Left lung (tissue), 14 donors: ENCODE measurements around the gene TCP11. TPM values are rescaled to one million over a fixed set of nuclear protein-coding genes. Genes with fewer than 3 reads are reported as not detected.

Experiments
- ATAC-seq: fragments of 200-7000 bp; cut with Tn5 transposase; one replicate; pipeline ENCODE4 v1.9.1; 2020; ENCODE audit warnings: moderate library complexity
- DNase-seq, 4 donors: peaks; one replicate each; pipeline ENCODE4 v3.0.0-alpha.2; 2013 to 2020
- H3K27ac ChIP-seq, 2 donors: fragments of 200-600 bp; sonication (generic) in 1 of 2; one replicate each; pipeline versions ENCODE4 v1.5.0 to v1.8.0; 2020 to 2021
- H3K27me3 ChIP-seq, 2 donors: fragments of 200-600 bp; sonication (generic) in 1 of 2; one replicate each; pipeline versions ENCODE4 v1.5.0 to v1.8.0; 2020 to 2021
- H3K36me3 ChIP-seq, 2 donors: fragments of 200-600 bp; sonication (generic) in 1 of 2; one replicate each; pipeline versions ENCODE4 v1.5.0 to v1.8.0; 2020 to 2021
- H3K4me1 ChIP-seq, 2 donors: fragments of 200-600 bp; one replicate each; pipeline ENCODE4 v1.8.0; 2021
- H3K4me3 ChIP-seq, 2 donors: fragments of 200-600 bp; sonication (generic) in 1 of 2; one replicate each; pipeline versions ENCODE4 v1.5.0 to v1.8.0; 2020 to 2021; ENCODE audit warnings: mild to moderate bottlenecking in 1 of 2
- H3K9me3 ChIP-seq, 2 donors: fragments of 200-600 bp; sonication (generic) in 1 of 2; one replicate each; pipeline versions ENCODE4 v1.5.0 to v1.8.0; 2020 to 2021
- intact Hi-C, 2 donors: fragments of 100-400 bp; cut with DNase I; formaldehyde crosslinking; loops; one replicate each; pipeline versions ENCODE4 v1.11.2 to v1.14.2; 2022
- long read RNA-seq, 12 donors: library from polyadenylated mRNA in 2 of 12; unstranded in 2 of 12; transcript quantifications; one replicate each; pipeline ENCODE4 v2.0.0 and lab custom pipeline, GENCODE V29; 2019 to 2026
- polyA plus RNA-seq, 6 donors: library from polyadenylated mRNA; unstranded; fragments of 120-200 nt; gene quantifications; one replicate each; pipeline ENCODE4 v1.2.1, GENCODE V29; 2013; ENCODE audit not compliant: insufficient read length in 6 of 6
- total RNA-seq, 2 donors: library from RNA; stranded (reverse); fragmentation: NEBNext Ultra II Directional; extraction: Animal tissue kit (Norgen Biotek cat#: 25700); gene quantifications; one replicate each; pipeline ENCODE4 v1.2.1, GENCODE V29; 2021
- TF ChIP-seq, protein P1 (sequence below), 2 donors: fragments of 200-600 bp; sonication (generic) in 1 of 2; IDR thresholded peaks; one replicate each; pipeline versions ENCODE4 v1.5.0 to v1.8.0; 2021; ENCODE audit warnings: antibody characterized with exemption in 2 of 2
- donor health status: DM: no; HTN: yes; CAD: no.
- donor health status: DM: no; HTN: no; CAD: no.

TCP11 gene
- total RNA-seq (under 1 TPM in 1 of 2 donors, not detected in 1; 0.35 TPM), polyA plus RNA-seq (1 to 10 TPM in 2 of 6 donors, under 1 TPM in 4; 0.63 to 1.6 (median 0.74) TPM)
- long read RNA-seq, donor 1: 0 reads
- long read RNA-seq, donor 2: 0 reads
- long read RNA-seq, donor 3: 0 reads
- long read RNA-seq, donor 4: 0 reads
- long read RNA-seq, donor 5: 0 reads
- long read RNA-seq, donor 6: 0 reads
- long read RNA-seq, donor 7: 0 reads
- long read RNA-seq, donor 8: 0 reads
- long read RNA-seq, donor 9: 0 reads
- long read RNA-seq, donor 10, partial matches to known transcripts: 0 of 2 reads
- long read RNA-seq, donor 10, other reads (novel, unspliced or antisense): 2 of 2 reads
- long read RNA-seq, donor 11: 0 reads
- long read RNA-seq, donor 12: 0 reads

DNA sequence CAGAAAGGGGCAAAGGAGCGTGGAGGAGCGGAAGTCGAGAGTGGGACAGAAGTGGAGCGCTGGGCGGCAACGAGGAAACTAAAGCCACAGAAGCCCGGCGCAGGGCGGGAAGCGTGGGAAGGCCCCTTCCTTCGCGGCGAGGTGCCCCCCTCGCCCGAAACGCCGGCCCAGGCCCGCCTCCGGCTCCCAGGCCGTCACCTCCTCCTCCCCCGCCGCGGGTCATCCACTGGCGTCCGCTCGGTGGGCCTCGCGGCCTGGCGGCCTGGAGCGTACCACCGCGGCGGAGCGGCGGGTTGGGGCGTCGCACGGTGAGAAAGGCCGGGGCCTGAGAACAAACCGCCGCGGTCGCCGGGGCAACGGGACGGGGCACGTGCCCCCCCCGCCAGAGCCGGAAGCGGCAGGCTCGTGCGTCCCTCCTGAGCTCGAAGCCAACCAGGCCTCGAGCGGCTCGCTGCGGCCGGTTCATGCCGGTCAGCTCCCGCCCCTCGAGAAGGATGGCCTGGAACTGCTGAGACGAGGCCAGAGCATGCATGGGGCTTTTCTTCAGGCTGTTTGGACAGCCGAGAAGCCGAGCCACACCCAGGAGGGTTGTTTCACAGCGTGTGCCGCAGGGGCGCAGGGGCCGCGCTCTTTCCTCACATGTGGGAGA is at the start of gene TCP11:
Gene TCP11 (minus strand): TSS at position 333 of the 649 bp plus-strand sequence. CDS start 469 bp downstream, outside the sequence.
- ATAC-seq: peak; percentile 59
- H3K4me3 ChIP-seq: peak within 1 kb of the TSS in 1 of 2 donors; percentile 6
- DNase-seq: peak in 3 of 4 donors; percentile 38 to 82 (median 59)

DNA sequence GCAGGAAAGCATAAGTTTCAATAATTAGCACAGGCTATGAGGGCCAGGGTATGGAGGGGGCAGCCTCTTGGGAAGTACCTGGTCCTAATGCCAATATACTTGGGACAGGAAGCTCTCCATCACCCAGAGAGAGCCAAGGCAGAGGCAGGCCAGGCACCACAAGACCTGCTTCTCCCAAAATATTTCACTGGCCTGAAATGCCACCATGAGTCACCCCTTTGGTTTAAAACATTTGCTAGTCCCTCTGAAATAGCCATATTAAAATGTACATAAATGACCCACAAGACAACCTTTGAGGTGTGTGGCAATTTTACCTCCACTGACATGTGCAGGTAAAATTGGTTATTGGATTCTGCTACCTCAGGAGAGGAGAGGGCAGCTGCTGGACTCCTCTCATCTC is 49.2 kb upstream of the TCP11 start:
- Histone ChIP-seq H3K4me3 (no peak overlapping the region), H3K27ac (no peak overlapping the region), H3K4me1 (peaks cover 0 to 5% of the 10 kb centered on the region in 2 donors), H3K9me3 (no peaks in the 10 kb centered on the region), H3K27me3 (no peaks in the 10 kb centered on the region), H3K36me3 (no peaks in the 10 kb centered on the region)
- intact Hi-C loops: no loop called here
- TF ChIP-seq, protein P1, sequence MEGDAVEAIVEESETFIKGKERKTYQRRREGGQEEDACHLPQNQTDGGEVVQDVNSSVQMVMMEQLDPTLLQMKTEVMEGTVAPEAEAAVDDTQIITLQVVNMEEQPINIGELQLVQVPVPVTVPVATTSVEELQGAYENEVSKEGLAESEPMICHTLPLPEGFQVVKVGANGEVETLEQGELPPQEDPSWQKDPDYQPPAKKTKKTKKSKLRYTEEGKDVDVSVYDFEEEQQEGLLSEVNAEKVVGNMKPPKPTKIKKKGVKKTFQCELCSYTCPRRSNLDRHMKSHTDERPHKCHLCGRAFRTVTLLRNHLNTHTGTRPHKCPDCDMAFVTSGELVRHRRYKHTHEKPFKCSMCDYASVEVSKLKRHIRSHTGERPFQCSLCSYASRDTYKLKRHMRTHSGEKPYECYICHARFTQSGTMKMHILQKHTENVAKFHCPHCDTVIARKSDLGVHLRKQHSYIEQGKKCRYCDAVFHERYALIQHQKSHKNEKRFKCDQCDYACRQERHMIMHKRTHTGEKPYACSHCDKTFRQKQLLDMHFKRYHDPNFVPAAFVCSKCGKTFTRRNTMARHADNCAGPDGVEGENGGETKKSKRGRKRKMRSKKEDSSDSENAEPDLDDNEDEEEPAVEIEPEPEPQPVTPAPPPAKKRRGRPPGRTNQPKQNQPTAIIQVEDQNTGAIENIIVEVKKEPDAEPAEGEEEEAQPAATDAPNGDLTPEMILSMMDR (IDR thresholded peaks at IDR 0.05): no peak
- ATAC-seq (no peak), DNase-seq (no peak)

More for the DNA sequence above, at the start of gene TCP11:
- Histone ChIP-seq H3K9me3 (no peaks in the 10 kb centered on the region), H3K27me3 (peaks cover 0 to 13% of the 10 kb centered on the region in 2 donors), H3K4me1 (peaks cover 4 to 16% of the 10 kb centered on the region in 2 donors), H3K27ac (no peak within 1 kb of the TSS), H3K36me3 (no peaks in the 10 kb centered on the region)
- intact Hi-C loops: loop anchor here in 1 of 2 donors (5.0 to 10.0 kb wide), 2 partner anchors 104 to 154 kb away; no protein-coding TSS in a partner anchor
- TF ChIP-seq, protein P1 (IDR thresholded peaks at IDR 0.05): no peak

DNA sequence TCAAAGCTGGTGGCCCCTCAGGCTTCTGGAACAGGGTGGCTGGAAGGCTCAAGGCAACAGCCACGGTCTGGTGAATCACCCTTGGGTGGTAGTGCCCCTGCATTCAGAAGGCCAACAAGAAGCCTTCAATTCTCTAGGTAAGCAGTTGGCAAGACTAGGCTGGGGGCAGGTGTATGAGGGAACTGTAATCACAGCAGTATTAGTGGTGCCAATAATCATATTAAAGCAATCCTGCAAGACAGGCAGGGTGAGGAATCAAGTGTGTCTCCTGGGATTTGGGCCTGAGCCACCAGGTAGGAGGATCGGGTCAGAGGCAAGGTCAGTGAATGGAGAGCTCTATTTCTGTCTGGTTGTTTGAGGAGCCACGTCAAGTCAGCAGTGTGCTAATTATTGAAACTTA is 47.7 kb upstream of the TCP11 start:
- no peaks in the 10 kb centered on the region for H3K36me3 ChIP-seq
- TF ChIP-seq, protein P1 (IDR thresholded peaks at IDR 0.05): no peak
- no peaks in the 10 kb centered on the region for H3K27me3 ChIP-seq
- intact Hi-C loops: no loop called here
- DNase-seq (no peak), ATAC-seq (no peak)
- no peaks in the 10 kb centered on the region for H3K9me3 ChIP-seq
- H3K4me3 ChIP-seq: no peak overlapping the region
- peaks cover 0 to 5% of the 10 kb centered on the region in 2 donors for H3K4me1 ChIP-seq
- H3K27ac ChIP-seq: no peak overlapping the region

DNA sequence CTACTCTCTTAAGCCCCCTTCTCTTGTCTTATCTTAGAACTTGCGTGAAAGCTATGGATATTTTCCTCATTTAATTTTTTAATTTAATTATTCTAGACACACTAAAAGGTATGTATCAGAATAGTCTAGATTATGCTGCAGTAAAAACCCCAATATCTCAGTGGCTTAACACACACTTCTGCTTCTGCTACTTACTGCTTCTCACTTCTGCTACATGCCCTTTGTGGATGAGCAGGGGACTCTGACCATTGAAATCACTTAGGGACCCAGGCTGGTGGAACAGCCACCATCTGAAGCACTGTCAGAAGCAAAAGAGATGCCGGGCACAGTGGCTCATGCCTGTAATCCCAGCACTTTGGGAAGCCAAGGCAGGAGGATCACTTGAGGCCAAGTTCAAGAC is 45.4 kb upstream of the TCP11 start:
- no peak overlapping the region for H3K4me3 ChIP-seq
- TF ChIP-seq, protein P1 (IDR thresholded peaks at IDR 0.05): no peak
- H3K9me3 ChIP-seq: no peaks in the 10 kb centered on the region
- no peak overlapping the region for H3K27ac ChIP-seq
- H3K36me3 ChIP-seq: no peaks in the 10 kb centered on the region
- H3K27me3 ChIP-seq: peaks cover 0 to 11% of the 10 kb centered on the region in 2 donors
- no peak for DNase-seq
- no peak for ATAC-seq
- H3K4me1 ChIP-seq: peaks cover 5 to 8% of the 10 kb centered on the region in 2 donors
- intact Hi-C loops: no loop called here

DNA sequence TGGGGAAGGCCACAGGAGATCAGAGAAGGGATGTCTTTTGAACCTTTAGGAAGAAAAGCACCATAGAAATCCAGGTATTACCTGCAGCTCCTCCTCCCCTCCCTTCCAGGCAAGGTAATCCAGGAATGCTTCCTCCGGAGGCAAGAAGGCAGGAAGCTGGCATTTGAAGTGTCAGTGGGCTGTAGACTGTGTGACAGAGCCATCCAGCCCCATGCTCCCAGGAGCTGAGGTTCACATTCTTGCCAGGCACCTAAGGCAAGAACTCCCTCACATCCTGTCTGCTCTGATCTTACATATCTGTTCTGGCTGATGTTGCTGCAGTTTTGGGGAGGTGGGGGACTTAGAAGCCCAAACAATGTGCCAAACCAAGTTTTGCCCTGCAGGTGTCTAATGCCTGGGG is 44.8 kb upstream of the TCP11 start:
- DNase-seq (no peak), ATAC-seq (peak; percentile 31)
- Histone ChIP-seq H3K27ac (peak overlapping the region; percentile 2 to 69), H3K36me3 (no peaks in the 10 kb centered on the region), H3K27me3 (peaks cover 0 to 11% of the 10 kb centered on the region in 2 donors), H3K4me1 (peaks cover 5 to 14% of the 10 kb centered on the region in 2 donors), H3K4me3 (no peak overlapping the region), H3K9me3 (no peaks in the 10 kb centered on the region)
- intact Hi-C loops: no loop called here
- TF ChIP-seq, protein P1 (IDR thresholded peaks at IDR 0.05): no peak
